A549 (cell line): ENCODE data around the gene METTL3.

Source experiments
- FOSB ChIP-seq: fragments of 250-450 bp; sonication (Bioruptor Pico); IDR thresholded peaks from 2 replicates; pipeline ENCODE4 v1.5.0; 2020; ENCODE audit warnings: mild to moderate bottlenecking, moderate library complexity
- MAX ChIP-seq: IDR thresholded peaks from 2 replicates; pipeline ENCODE4 v1.6.1; 2012
- PBX3 ChIP-seq: IDR thresholded peaks from 2 replicates; pipeline ENCODE4 v1.6.1; 2012
- POLR2A ChIP-seq: IDR thresholded peaks from 2 replicates; pipeline ENCODE4 v1.6.1; 2012; ENCODE audit warnings: mild to moderate bottlenecking, low read length
- RAD21 ChIP-seq, 2 experiments: fragments of >200 bp in 1 of 2; sonication (Bioruptor Twin) in 1 of 2; formaldehyde crosslinking in 1 of 2; IDR thresholded peaks in 1 of 2; conservative IDR thresholded peaks in 1 of 2; 2 replicates in 1 of 2; 3 replicates in 1 of 2; pipeline ENCODE4 v1.6.1; 2012 to 2018; ENCODE audit warnings: inconsistent platforms in 1 of 2
- TP53 ChIP-seq: fragments of 250-450 bp; sonication (Bioruptor Pico); IDR thresholded peaks from 2 replicates; pipeline ENCODE4 v1.5.0; 2021; ENCODE audit warnings: mild to moderate bottlenecking, moderate library complexity
- ZFP36 ChIP-seq: fragments of 450-650 bp; IDR thresholded peaks from 2 replicates; pipeline ENCODE4 v1.6.1; 2014; ENCODE audit warnings: borderline replicate concordance; ENCODE audit not compliant: partially characterized antibody
- TF ChIP-seq, protein P1 (sequence below): fragments of >200 bp; sonication (Bioruptor Twin); formaldehyde crosslinking; IDR thresholded peaks from 3 replicates; pipeline ENCODE4 v1.5.1; 2016

DNA sequence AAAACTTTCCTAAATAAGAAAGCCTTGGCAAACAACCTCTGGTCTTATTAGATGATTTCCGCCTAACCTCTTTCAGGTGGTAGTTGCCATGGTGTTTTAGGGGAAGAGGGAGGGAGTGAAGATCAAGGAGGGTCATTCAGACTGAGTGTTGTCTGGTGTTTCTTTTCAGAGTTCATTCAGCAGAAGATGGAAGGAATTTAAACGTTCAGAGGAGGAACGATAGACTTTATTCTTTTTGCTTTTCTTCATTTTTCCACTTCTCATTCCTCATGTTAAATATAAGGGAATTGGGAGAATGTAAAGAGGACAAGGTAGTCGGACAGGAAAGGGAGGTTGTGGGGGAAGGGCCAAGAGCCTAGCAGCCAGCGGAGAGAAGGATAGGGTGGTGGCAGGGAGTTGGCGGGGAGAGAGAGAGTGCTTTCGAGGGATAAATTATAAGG, 32.4 kb upstream of the METTL3 start:
- TF ChIP-seq FOSB, result no peak
- TF ChIP-seq, protein P1, sequence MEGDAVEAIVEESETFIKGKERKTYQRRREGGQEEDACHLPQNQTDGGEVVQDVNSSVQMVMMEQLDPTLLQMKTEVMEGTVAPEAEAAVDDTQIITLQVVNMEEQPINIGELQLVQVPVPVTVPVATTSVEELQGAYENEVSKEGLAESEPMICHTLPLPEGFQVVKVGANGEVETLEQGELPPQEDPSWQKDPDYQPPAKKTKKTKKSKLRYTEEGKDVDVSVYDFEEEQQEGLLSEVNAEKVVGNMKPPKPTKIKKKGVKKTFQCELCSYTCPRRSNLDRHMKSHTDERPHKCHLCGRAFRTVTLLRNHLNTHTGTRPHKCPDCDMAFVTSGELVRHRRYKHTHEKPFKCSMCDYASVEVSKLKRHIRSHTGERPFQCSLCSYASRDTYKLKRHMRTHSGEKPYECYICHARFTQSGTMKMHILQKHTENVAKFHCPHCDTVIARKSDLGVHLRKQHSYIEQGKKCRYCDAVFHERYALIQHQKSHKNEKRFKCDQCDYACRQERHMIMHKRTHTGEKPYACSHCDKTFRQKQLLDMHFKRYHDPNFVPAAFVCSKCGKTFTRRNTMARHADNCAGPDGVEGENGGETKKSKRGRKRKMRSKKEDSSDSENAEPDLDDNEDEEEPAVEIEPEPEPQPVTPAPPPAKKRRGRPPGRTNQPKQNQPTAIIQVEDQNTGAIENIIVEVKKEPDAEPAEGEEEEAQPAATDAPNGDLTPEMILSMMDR, result no peak
- no peak for TF ChIP-seq RAD21 (conservative IDR thresholded peaks at IDR 0.05 in 1 of 2, IDR thresholded peaks at IDR 0.05 in 1 of 2)
- TF ChIP-seq POLR2A, result no peak
- TF ChIP-seq ZFP36, result no peak
- TF ChIP-seq MAX, result no peak
- no peak for TF ChIP-seq TP53 (CRISPR knock-in tag)
- no peak for TF ChIP-seq PBX3
